Activated CD8-positive, alpha-beta memory T cell treated with anti-CD3 and anti-CD28 coated beads, Interleukin-2, amount 10 ng/mL, durations not matched to agents 7 days and 5 days (primary cell): ENCODE results near the gene TMEM167B. TPM values are rescaled to one million over a fixed set of nuclear protein-coding genes. Genes with fewer than 3 reads are reported as not detected.

Experiments
- ATAC-seq: fragments of 150-1000 bp; cut with Tn5 transposase; one replicate; pipeline ENCODE4 v1.10.0; 2021; ENCODE audit warnings: moderate library complexity
- CTCF ChIA-PET: fragments of 350-600 bp; sonication (Branson Sonifier 250); formaldehyde crosslinking; loops from one replicate; lab custom pipeline; 2021; ENCODE audit warnings: antibody characterized with exemption; lab: Charles Lee
- DNase-seq: peaks from one replicate; pipeline ENCODE4 v3.0.0-alpha.2; 2020
- H3K27ac Mint-ChIP-seq: one replicate; pipeline ENCODE4 v1.8.0; 2021; ENCODE audit warnings: mild to moderate bottlenecking, mixed read lengths
- H3K27me3 Mint-ChIP-seq: one replicate; pipeline ENCODE4 v1.8.0; 2021; ENCODE audit warnings: mixed read lengths
- H3K36me3 Mint-ChIP-seq: one replicate; pipeline ENCODE4 v1.8.0; 2021; ENCODE audit warnings: mild to moderate bottlenecking, mixed read lengths
- H3K4me1 Mint-ChIP-seq: one replicate; pipeline ENCODE4 v1.8.0; 2021; ENCODE audit warnings: mixed read lengths
- H3K4me3 Mint-ChIP-seq: one replicate; pipeline ENCODE4 v1.8.0; 2021; ENCODE audit warnings: mild to moderate bottlenecking, moderate library complexity, mixed read lengths
- H3K9me3 Mint-ChIP-seq: one replicate; pipeline ENCODE4 v1.8.0; 2022; ENCODE audit warnings: low read depth, mixed read lengths
- total RNA-seq, 2 experiments: library from RNA; stranded (reverse); gene quantifications; one replicate each; pipeline ENCODE4 v1.2.3, GENCODE V29; 2021

The TMEM167B gene
- total RNA-seq, 2 experiments from 2014 or later = 21.8 to 27.0 TPM

DNA sequence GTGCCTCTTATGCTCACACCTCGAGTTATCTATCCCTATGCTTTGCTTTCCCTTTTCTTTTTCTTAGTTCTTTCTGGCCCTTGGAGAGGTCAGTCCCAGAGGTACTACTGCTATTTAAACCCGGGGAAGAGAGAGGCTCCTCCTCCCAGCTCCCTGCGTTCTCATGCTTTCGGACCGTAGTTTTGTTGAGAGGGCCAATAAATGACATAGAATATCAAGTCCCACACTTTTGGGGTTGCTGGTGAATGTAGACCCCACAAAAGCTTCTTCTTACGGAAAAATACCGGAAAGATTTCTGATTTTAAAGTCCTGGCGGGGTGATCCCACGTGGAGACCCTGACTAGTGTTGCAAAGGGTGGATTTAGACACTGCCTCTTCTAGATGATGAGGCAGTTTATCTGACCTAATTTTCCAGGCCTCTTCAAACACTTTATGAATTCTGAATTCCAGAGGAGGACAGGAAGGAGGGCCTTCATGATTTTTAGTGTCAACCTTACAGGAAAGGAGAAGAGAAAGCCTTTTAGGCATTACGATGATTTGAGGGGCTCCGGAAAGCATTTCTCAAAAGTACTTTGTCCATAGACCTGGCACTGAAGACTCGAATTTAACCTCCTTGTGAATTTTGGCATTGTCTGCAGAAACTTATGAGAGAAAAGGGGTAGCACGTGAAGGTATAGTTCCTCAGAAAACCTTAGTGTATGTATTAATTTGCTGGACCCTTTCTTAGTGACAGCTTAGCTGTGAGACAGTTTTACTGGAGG lies 694 bp downstream of the TMEM167B start:
- H3K27me3 Mint-ChIP-seq = no peaks in the 10 kb centered on the region
- DNase-seq (peak; percentile 57), ATAC-seq (peak; percentile 62)
- H3K36me3 Mint-ChIP-seq = peaks cover 22% of the 10 kb centered on the region
- H3K4me1 Mint-ChIP-seq = peaks cover 29% of the 10 kb centered on the region
- peak overlapping the region; percentile 98 for H3K4me3 Mint-ChIP-seq
- CTCF ChIA-PET = interaction anchor here (1.1 to 3.0 kb wide), 7 partner anchors 8 to 399 kb away, joined by 3 to 33 read pairs (median 4); partner anchors contain the start of genes ELAPOR1, PRPF38B, TAF13 and WDR47
- no peaks in the 10 kb centered on the region for H3K9me3 Mint-ChIP-seq
- peak overlapping the region; percentile 97 for H3K27ac Mint-ChIP-seq

DNA sequence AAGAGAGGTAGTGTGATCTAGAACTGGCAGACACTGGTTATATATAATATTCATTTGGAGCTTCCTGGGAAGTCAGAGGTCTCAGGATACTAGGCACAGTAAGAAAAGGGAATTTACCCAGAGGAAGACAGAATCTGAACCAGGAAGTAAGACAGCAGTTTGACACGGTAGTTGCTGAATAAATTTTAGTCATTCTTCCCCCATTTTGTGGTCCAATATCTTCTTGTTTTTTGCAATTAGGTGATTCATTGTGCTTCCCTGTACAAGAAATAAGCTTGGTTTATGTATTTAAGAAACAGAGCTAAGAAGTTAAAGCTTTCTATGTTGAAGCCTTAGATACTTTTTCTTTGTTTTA lies 1.3 kb downstream of the TMEM167B start:
- Mint-ChIP-seq H3K36me3 (peaks cover 23% of the 10 kb centered on the region), H3K27me3 (no peaks in the 10 kb centered on the region), H3K27ac (peak overlapping the region; percentile 97), H3K9me3 (no peaks in the 10 kb centered on the region), H3K4me1 (peaks cover 29% of the 10 kb centered on the region), H3K4me3 (peak overlapping the region; percentile 98)
- DNase-seq = no peak
- ATAC-seq = no peak
- CTCF ChIA-PET = interaction anchor here (1.1 to 3.0 kb wide), 6 partner anchors 8 to 399 kb away, joined by 3 to 33 read pairs (median 9); partner anchors contain the start of genes ELAPOR1, PRPF38B and TAF13

DNA sequence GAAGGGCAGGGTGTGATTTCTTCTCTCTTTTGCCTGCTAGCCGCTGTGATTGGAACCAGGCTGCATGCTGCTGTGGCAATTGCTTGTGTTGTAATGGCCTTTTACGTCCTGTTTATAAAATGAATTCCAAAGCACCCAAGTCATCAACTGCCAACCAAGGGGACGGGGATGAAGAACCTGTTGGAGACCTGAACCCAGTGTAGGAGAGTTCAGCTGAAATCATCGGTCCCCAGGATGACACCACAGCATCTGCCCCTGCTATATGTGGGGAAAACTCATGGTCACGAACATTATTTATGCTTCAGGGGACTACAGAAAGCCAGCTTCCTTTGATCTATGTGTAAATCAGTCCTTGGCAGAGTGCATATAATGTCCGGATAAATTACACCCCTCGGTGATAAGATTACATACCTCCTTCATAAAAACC lies 3.8 kb downstream of the TMEM167B start:
- Mint-ChIP-seq H3K27ac (no peak overlapping the region), H3K4me3 (no peak overlapping the region)
- no peak for ATAC-seq

DNA sequence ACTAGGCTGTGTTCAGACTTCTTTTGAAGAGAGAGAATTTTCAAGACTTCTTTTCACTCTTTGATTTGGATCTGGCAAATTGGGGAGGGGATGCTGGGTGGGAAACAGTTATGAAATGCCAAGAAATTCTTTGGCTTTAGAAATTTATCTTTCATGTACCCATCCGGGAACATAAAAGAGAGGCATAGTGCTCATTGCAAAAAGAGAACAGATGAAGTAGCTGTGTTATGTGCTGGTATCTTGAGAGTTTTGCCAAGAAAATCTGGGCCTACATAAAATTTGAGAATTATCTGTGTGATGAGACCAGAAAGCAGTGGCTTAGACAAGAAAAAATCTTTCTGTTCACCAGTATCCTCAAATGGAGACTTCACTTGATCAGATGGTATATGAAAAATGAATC lies 4.3 kb downstream of the TMEM167B start:
- DNase-seq (no peak), ATAC-seq (no peak)
- Mint-ChIP-seq H3K4me3 (no peak overlapping the region), H3K9me3 (no peaks in the 10 kb centered on the region), H3K27me3 (no peaks in the 10 kb centered on the region), H3K27ac (no peak overlapping the region), H3K36me3 (peaks cover 22% of the 10 kb centered on the region), H3K4me1 (peaks cover 27% of the 10 kb centered on the region)
- CTCF ChIA-PET = no interaction called here

More for the DNA sequence above, 3.8 kb downstream of the TMEM167B start:
- Mint-ChIP-seq H3K4me1 (peaks cover 29% of the 10 kb centered on the region), H3K9me3 (no peaks in the 10 kb centered on the region), H3K36me3 (peaks cover 22% of the 10 kb centered on the region), H3K27me3 (no peaks in the 10 kb centered on the region)
- CTCF ChIA-PET = no interaction called here
- no peak for DNase-seq

DNA sequence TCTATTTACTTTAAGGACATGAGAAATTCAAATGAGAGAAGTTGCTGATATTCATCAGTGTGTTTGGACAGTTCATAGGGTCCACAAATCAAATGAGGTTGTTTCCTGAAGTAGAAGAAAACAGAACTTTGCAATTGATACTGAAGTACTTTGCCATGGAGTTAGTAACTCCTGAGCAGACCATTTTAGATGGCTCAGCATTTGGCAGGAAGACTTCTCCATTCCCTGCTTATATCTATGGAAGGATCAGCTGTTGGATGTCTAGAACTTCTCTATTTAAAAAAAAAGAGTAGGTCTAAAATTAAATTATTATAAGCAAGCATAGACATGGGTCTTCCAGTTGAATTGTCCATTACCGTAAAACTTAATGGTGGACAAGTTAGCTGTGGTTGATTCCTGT lies 5.1 kb downstream of the TMEM167B start:
- H3K36me3 Mint-ChIP-seq = peaks cover 24% of the 10 kb centered on the region
- CTCF ChIA-PET = interaction anchor here (0.6 to 1.3 kb wide), 2 partner anchors 17 to 26 kb away, joined by 3 to 6 read pairs; a partner anchor contains a TSS
- ATAC-seq (no peak), DNase-seq (no peak)
- H3K4me1 Mint-ChIP-seq = peaks cover 27% of the 10 kb centered on the region
- no peaks in the 10 kb centered on the region for H3K9me3 Mint-ChIP-seq
- H3K4me3 Mint-ChIP-seq = no peak overlapping the region
- no peaks in the 10 kb centered on the region for H3K27me3 Mint-ChIP-seq
- H3K27ac Mint-ChIP-seq = no peak overlapping the region

DNA sequence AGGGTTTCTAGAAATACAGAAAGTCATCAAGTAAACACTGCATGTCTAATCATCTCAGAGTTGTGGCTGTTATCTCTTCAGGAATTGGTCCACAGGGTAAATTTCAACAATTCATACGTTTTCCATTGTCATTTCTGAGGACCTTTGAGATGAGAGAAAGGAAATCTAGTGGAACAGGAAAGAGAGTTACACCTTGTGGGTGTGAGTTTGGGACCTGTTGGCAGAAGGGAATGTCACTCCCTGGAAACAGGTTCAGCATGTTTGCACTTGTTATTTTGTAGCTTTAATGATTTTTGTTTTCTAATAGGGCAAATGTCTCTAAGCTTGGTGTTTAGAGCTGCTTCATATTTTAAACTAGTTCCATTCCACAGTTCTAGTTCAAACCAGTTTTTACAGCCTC lies 5.6 kb downstream of the TMEM167B start:
- DNase-seq = no peak
- Mint-ChIP-seq H3K9me3 (no peaks in the 10 kb centered on the region), H3K4me1 (peaks cover 27% of the 10 kb centered on the region), H3K27ac (no peak overlapping the region), H3K4me3 (no peak overlapping the region), H3K27me3 (no peaks in the 10 kb centered on the region), H3K36me3 (peaks cover 23% of the 10 kb centered on the region)
- CTCF ChIA-PET = interaction anchor here (0.6 to 1.3 kb wide), 2 partner anchors 17 to 25 kb away, joined by 3 to 6 read pairs; a partner anchor contains a TSS
- ATAC-seq = no peak

DNA sequence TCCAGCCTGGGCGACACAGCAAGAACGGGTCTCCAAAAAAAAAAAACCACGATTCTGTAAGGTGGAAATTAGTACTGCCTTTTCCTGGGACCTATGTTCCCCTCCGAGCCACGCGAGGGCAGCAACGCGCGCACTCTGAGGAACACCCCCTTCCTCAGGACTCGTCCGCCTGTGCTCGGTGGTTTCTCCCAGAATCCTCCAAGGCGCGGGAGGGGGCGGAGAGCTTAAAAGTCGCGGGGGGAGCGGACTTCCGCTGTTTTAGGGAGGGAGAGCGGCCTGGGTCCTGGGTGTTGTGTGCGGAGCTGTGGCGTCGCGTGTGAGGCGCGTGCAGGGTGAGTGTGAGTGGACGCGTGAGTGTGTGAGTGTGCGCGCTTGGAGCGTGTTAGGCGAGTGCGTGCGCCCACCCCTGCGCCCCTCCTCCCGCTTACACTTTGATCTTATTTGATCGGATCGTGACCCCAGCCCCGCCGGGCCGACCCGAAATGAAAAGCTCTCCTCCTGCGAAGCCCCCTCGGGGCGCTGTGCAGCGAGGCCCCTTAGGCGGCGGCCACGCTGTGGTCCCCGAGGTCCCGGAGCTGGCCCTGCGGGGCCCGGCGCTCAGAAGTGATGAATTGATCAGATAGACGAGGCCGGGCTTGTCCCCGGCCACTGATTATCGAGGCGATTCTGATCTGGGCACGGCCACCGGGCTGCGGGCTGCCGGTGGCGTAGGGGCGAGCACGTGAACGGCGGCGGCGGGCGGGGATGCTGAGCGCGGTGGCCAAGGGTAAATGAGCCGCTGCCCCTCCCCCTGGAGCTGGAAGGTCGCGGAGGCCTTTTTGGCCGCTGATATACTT lies 9.6 kb downstream of the TMEM167B start:
- H3K36me3 Mint-ChIP-seq = peaks cover 20% of the 10 kb centered on the region
- H3K27me3 Mint-ChIP-seq = no peaks in the 10 kb centered on the region
- H3K4me1 Mint-ChIP-seq = peaks cover 14% of the 10 kb centered on the region
- peak; percentile 98 for DNase-seq
- H3K9me3 Mint-ChIP-seq = no peaks in the 10 kb centered on the region
- H3K4me3 Mint-ChIP-seq = peak overlapping the region; percentile 96
- peak; percentile 94 for ATAC-seq
- H3K27ac Mint-ChIP-seq = peak overlapping the region; percentile 93
- CTCF ChIA-PET = interaction anchor here (0.6 to 7.4 kb wide), 30 partner anchors 9 to 448 kb away, joined by 3 to 114 read pairs (median 5); partner anchors contain the start of genes ATXN7L2, ELAPOR1, GNAI3 and PRPF38B

DNA sequence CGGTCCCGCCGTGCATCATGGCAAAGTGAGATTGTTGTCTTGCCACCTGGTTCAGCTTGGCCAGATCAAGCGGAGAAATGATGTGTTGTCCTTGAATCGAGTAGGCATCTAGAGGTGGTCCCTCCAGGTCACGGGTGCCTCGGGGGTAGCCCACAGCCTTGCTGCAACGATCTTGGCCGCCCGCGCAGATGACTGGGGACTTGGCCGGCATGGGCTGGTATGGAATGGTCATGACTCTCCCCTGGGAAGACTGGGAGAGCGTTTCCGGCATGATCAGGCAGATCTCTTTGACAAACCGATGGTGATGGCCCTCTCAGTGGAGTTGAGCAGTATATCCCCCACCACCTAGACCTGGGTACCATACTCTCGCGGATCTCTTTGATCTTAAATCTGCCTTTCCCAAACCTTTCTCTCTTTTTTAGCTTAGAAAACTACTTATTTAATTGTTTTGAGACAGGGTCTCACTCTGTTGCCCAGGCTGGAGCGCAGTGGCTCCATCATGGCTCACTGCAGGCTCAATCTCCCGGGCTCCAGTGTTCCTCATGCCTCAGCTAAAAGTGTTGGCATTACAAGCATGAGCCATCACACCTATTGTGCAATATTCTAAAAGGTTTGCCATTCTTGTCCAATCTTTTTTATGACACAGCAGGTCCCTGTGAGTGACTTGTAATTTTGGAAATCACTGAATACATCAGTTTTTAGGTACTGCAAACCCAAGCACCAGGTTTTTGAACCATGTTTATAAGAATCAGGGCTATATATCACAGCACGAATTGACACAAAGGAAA lies 14.0 kb downstream of the TMEM167B start:
- CTCF ChIA-PET = interaction anchor here (0.5 to 7.4 kb wide), 2 partner anchors 9 to 271 kb away, joined by 3 to 114 read pairs; partner anchors contain the start of gene ELAPOR1
- H3K4me1 Mint-ChIP-seq = peaks cover 24% of the 10 kb centered on the region
- peaks cover 15% of the 10 kb centered on the region for H3K36me3 Mint-ChIP-seq
- no peak for ATAC-seq
- no peak overlapping the region for H3K27ac Mint-ChIP-seq
- peaks cover 3% of the 10 kb centered on the region for H3K27me3 Mint-ChIP-seq
- H3K9me3 Mint-ChIP-seq = no peaks in the 10 kb centered on the region
- H3K4me3 Mint-ChIP-seq = no peak overlapping the region
- no peak for DNase-seq

DNA sequence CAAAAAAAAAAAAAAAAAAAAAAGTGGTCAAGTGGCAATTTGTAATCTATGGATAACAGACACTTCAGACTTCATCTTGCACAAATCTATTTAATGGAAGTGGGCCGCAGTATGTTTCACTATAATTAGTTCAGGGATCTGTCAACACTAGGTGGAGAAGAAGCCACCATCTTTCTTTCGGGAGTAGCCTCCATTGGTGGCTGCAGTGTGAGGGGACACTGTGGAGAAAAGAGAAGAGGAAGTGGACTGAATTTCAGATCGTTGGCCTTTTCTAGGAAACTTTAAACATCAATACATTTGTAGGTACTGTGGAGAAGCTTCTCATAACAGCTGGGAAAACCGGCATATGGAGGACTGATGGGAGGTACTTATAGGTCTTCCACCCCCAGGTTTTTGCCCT lies 15.3 kb downstream of the TMEM167B start:
- H3K4me3 Mint-ChIP-seq = no peak overlapping the region
- H3K27me3 Mint-ChIP-seq = peaks cover 14% of the 10 kb centered on the region
- H3K27ac Mint-ChIP-seq = no peak overlapping the region
- ATAC-seq (no peak), DNase-seq (no peak)
- peaks cover 13% of the 10 kb centered on the region for H3K36me3 Mint-ChIP-seq
- CTCF ChIA-PET = interaction anchor here (1.1 kb wide), 1 partner anchor 88 kb away, joined by 3 read pairs; no protein-coding TSS in a partner anchor
- H3K4me1 Mint-ChIP-seq = peaks cover 20% of the 10 kb centered on the region
- H3K9me3 Mint-ChIP-seq = no peaks in the 10 kb centered on the region

DNA sequence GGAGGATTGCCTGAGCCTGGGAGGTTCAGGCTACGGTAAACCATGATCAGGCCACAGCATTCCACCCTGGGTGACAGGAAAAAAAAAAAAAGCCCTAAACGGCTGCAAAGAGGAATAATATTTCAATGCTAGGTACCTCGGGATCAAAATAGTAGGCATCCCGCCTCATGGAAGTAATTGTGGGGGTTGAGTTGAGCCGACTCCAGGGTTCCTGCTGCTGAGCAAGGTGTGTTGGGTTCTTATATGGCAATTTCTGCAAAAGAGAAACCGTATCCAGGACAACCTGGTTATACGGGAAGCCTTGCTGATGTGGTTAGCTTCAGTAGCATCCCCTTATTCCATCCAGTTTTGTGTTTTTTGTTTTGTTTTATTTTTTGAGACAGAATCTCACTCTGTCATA lies 17.2 kb downstream of the TMEM167B start:
- H3K4me3 Mint-ChIP-seq = no peak overlapping the region
- DNase-seq (no peak), ATAC-seq (no peak)
- CTCF ChIA-PET = interaction anchor here (2.8 kb wide), 1 partner anchor 86 kb away, joined by 8 read pairs; no protein-coding TSS in a partner anchor
- peaks cover 20% of the 10 kb centered on the region for H3K27me3 Mint-ChIP-seq
- no peaks in the 10 kb centered on the region for H3K9me3 Mint-ChIP-seq
- H3K27ac Mint-ChIP-seq = no peak overlapping the region
- H3K4me1 Mint-ChIP-seq = peaks cover 20% of the 10 kb centered on the region
- peaks cover 9% of the 10 kb centered on the region for H3K36me3 Mint-ChIP-seq

DNA sequence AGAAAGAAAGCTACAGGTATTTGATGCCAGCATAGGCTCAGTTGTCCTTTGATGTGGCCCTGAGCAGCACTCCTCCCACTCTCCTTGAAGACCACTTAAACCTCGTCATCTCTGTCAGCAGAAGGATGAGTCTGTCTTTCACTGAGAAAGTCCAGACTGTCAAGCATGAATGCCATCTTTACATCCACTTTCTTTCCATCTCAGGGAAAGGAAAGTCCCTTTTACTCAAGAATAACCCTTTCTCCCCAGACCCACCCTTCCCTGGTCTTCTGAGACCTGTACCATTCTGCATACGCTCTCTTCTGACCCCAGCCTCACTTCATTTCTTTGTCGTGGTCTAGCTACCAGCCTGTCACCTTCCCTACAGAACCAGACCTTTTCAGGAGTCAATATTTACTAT lies 19.3 kb downstream of the TMEM167B start:
- Mint-ChIP-seq H3K4me3 (no peak overlapping the region), H3K27ac (no peak overlapping the region), H3K4me1 (peaks cover 35% of the 10 kb centered on the region), H3K27me3 (peaks cover 32% of the 10 kb centered on the region), H3K9me3 (no peaks in the 10 kb centered on the region), H3K36me3 (no peaks in the 10 kb centered on the region)
- ATAC-seq = no peak
- no peak for DNase-seq
- CTCF ChIA-PET = interaction anchor here (0.6 to 8.2 kb wide), 4 partner anchors 9 to 84 kb away, joined by 3 to 114 read pairs (median 6); no protein-coding TSS in a partner anchor

DNA sequence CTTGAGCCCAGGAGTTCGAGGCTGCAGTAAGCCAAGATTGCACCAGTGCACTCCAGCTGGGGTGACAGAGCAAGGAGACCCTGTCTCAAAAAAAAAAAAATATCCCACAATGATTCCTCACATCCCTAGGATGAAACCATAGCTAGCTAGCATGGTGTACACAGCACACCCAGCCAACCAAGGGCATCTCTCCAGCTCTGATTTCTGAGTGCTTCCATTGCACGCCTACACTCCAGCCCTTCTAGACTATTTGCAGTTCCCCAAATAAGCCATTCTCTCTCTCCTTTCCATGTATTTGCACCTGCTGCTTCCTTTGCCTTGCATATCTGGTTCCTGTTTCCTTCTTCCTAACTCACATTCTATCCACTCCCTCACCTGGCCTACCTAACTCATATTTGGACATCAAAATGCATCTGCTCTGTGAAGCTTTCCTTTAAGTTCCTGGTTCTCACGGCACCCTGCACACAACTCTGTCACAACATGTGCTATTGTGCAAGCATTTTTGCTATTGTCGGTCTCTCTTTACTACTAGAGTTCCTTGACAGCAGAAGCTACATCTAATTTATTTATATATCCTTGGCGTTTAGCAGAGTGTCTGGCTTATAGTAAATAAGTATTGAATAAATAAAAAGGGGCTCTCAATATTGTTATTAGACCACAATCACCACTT lies 21.0 kb downstream of the TMEM167B start:
- peaks cover 34% of the 10 kb centered on the region for H3K27me3 Mint-ChIP-seq
- H3K36me3 Mint-ChIP-seq = no peaks in the 10 kb centered on the region
- CTCF ChIA-PET = interaction anchor here (1.1 to 8.2 kb wide), 22 partner anchors 10 to 467 kb away, joined by 3 to 114 read pairs (median 6); partner anchors contain the start of genes PRPF38B, TMEM167B and WDR47
- no peaks in the 10 kb centered on the region for H3K9me3 Mint-ChIP-seq
- peaks cover 34% of the 10 kb centered on the region for H3K4me1 Mint-ChIP-seq
- no peak overlapping the region for H3K4me3 Mint-ChIP-seq
- no peak overlapping the region for H3K27ac Mint-ChIP-seq
- no peak for DNase-seq
- ATAC-seq = no peak
